Epithelial cell of proximal tubule (primary cell): ENCODE data around the gene ACAT2. TPM values are rescaled to one million over a fixed set of nuclear protein-coding genes. Genes with fewer than 3 reads are reported as not detected.
A peak's percentile ranks its signal among the peaks of the same experiment; 100 is the strongest.

Source experiments
- DNase-seq: peaks from one replicate; pipeline ENCODE4 v3.0.0-alpha.2; 2011; ENCODE audit warnings: low read depth
- H3K4me3 ChIP-seq: 2 replicates; pipeline ENCODE4 v1.5.1; 2011; ENCODE audit warnings: low read depth, mild to moderate bottlenecking, low read length
- CTCF ChIP-seq: conservative IDR thresholded peaks from 2 replicates; pipeline ENCODE4 v1.5.1; 2012; ENCODE audit warnings: low read depth, mild to moderate bottlenecking, low read length
- total RNA-seq: library from RNA; depleted of rRNA; stranded (reverse); fragments of >200 nt; gene quantifications from 2 replicates; pipeline ENCODE4 v1.2.3, GENCODE V29; 2015

The ACAT2 gene
- total RNA-seq, 1 donor from 2014 or later: 38.3 TPM

GRCh38 chr6:159760602-159761057, 1.2 kb upstream of the ACAT2 start:
- H3K4me3 ChIP-seq: peak overlapping the region; percentile 66
- DNase-seq: no peak
- TF ChIP-seq CTCF: no peak

- DNase-seq: no peak
- TF ChIP-seq CTCF: no peak
- H3K4me3 ChIP-seq: peak overlapping the region; percentile 66
Measured at GRCh38 chr6:159761129-159761872, 544 bp upstream of the ACAT2 start.

- DNase-seq: no peak
- no peak for TF ChIP-seq CTCF
Measured at GRCh38 chr6:159762681-159763293, 942 bp downstream of the ACAT2 start.

GRCh38 chr6:159766906-159767305, 5.1 kb downstream of the ACAT2 start:
- no peak for DNase-seq
- H3K4me3 ChIP-seq: no peak overlapping the region
- TF ChIP-seq CTCF: no peak

More at GRCh38 chr6:159762681-159763293, 942 bp downstream of the ACAT2 start:
- peak overlapping the region; percentile 66 for H3K4me3 ChIP-seq

GRCh38 chr6:159769470-159769869, 7.6 kb downstream of the ACAT2 start:
- TF ChIP-seq CTCF: no peak
- no peak overlapping the region for H3K4me3 ChIP-seq
- DNase-seq: no peak

- no peak for DNase-seq
- TF ChIP-seq CTCF: no peak
- no peak overlapping the region for H3K4me3 ChIP-seq
Measured at GRCh38 chr6:159772196-159772595, 10.4 kb downstream of the ACAT2 start.
